BE2C (cell line): ENCODE data around the gene SGTB.

Experiments
- DNase-seq: peaks from one replicate; pipeline ENCODE4 v3.0.0-alpha.2; 2020
- H3K27me3 ChIP-seq: fragments of 250-450 bp; sonication (Bioruptor Pico); 2 replicates; pipeline ENCODE4 v1.5.1; 2020; ENCODE audit warnings: mild to moderate bottlenecking
- H3K36me3 ChIP-seq: fragments of 250-450 bp; sonication (Bioruptor Pico); 2 replicates; pipeline ENCODE4 v1.5.1; 2020; ENCODE audit warnings: mild to moderate bottlenecking
- H3K4me1 ChIP-seq: fragments of 250-450 bp; sonication (Bioruptor Pico); 2 replicates; pipeline ENCODE4 v1.5.1; 2020
- H3K4me3 ChIP-seq: 2 replicates; pipeline ENCODE4 v1.5.1; 2011; ENCODE audit warnings: low read depth, low read length
- H3K9me3 ChIP-seq: fragments of 250-450 bp; sonication (Bioruptor Pico); 2 replicates; pipeline ENCODE4 v1.5.1; 2020
- CTCF ChIP-seq: IDR thresholded peaks from 2 replicates; pipeline ENCODE4 v1.5.1; 2012; ENCODE audit warnings: mild to moderate bottlenecking, low read depth, low read length

Gene SGTB

DNA sequence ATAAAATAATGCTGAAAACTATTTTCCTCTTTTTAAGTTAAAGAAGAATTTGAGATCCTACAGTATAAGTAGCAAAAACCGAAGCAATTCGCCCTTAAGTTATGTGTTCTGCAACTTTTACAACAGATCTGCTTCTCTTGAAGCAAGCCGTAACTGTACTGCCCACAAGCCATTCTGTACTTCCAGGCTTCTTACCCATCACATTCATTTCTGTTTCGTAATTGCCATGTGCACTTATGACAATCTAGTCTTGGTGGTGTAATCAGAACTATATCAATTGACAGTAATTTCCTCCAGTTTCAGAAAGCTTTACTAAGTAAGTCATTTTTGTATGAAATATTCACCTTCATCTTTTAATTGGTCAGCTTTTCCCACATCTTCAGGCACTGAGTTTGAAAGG lies 13.8 kb downstream of the SGTB start:
- no peak overlapping the region for H3K4me3 ChIP-seq
- peaks cover 14% of the 10 kb centered on the region for H3K36me3 ChIP-seq
- TF ChIP-seq CTCF: no peak
- peaks cover 3% of the 10 kb centered on the region for H3K4me1 ChIP-seq
- no peaks in the 10 kb centered on the region for H3K9me3 ChIP-seq
- DNase-seq: no peak
- H3K27me3 ChIP-seq: no peaks in the 10 kb centered on the region

- Histone ChIP-seq H3K27me3 (no peaks in the 10 kb centered on the region), H3K36me3 (peaks cover 14% of the 10 kb centered on the region), H3K4me1 (peaks cover 3% of the 10 kb centered on the region), H3K9me3 (no peaks in the 10 kb centered on the region), H3K4me3 (no peak overlapping the region)
- TF ChIP-seq CTCF: no peak
- no peak for DNase-seq
Observed at GRCh38 chr5:65707663-65708062, 14.2 kb downstream of the SGTB start.

- DNase-seq: no peak
- no peak overlapping the region for H3K4me3 ChIP-seq
- no peak for TF ChIP-seq CTCF
- H3K27me3 ChIP-seq: no peaks in the 10 kb centered on the region
- H3K4me1 ChIP-seq: peaks cover 3% of the 10 kb centered on the region
- peaks cover 5% of the 10 kb centered on the region; the same call in 1 of the 2 replicates for H3K36me3 ChIP-seq
- H3K9me3 ChIP-seq: no peaks in the 10 kb centered on the region
Observed at GRCh38 chr5:65704621-65705239, 17.2 kb downstream of the SGTB start.

DNA sequence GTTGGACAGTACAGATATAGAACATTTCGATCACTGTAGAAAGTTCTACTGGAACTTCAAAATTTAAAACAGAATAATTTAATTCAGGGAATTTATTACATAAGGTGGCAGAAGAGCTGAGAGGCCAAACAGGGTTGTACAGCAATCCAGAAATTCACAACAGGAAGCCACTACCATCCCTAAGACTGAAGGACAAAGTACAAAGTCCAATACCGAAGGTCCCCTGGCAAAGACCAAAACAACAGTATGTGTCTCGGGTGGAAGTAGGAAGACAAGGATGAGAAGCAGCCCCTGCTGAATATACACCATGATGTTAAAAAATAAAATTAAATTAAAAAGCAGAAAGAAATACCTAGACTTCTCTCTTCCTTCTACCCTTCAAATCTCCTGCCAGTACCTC lies 19.9 kb downstream of the SGTB start:
- DNase-seq: no peak
- H3K27me3 ChIP-seq: no peaks in the 10 kb centered on the region
- no peak overlapping the region for H3K4me3 ChIP-seq
- no peak for TF ChIP-seq CTCF
- H3K9me3 ChIP-seq: no peaks in the 10 kb centered on the region
- peaks cover 3% of the 10 kb centered on the region for H3K4me1 ChIP-seq
- H3K36me3 ChIP-seq: peaks cover 11% of the 10 kb centered on the region

DNA sequence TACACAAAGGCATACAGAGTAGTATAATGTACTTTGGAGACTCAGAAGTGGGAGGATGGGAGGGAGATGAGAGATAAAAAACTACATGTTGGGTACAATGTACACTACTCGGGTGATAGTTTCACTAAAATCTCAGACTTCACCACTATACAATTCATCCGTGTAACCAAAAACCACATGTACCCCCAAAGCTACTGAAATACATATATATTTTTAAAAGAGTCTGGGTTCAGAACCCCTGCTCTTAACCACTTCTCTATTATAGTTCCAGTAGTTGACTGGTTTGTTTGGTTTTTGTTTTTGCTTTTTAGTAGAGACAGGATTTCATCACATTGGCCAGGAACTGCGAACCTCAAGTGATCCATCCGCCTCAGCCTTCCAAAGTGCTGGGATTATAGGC lies 22.6 kb downstream of the SGTB start:
- H3K4me1 ChIP-seq: peaks cover 14% of the 10 kb centered on the region
- H3K27me3 ChIP-seq: no peaks in the 10 kb centered on the region
- TF ChIP-seq CTCF: no peak
- no peaks in the 10 kb centered on the region for H3K9me3 ChIP-seq
- no peak for DNase-seq
- peaks cover 11% of the 10 kb centered on the region for H3K36me3 ChIP-seq
- H3K4me3 ChIP-seq: no peak overlapping the region

- no peak for DNase-seq
- peaks cover 5% of the 10 kb centered on the region for H3K36me3 ChIP-seq
- H3K9me3 ChIP-seq: no peaks in the 10 kb centered on the region
- H3K4me1 ChIP-seq: peaks cover 14% of the 10 kb centered on the region
- no peak for TF ChIP-seq CTCF
- no peak overlapping the region for H3K4me3 ChIP-seq
- no peaks in the 10 kb centered on the region for H3K27me3 ChIP-seq
Observed at GRCh38 chr5:65696892-65697291, 25.0 kb downstream of the SGTB start.
